HepG2 (cell line): ENCODE data around the gene VIPR1. TPM values are rescaled to one million over a fixed set of nuclear protein-coding genes. Genes with fewer than 3 reads are reported as not detected.

ENCODE experiments used
- ATAC-seq: fragments of 200-7000 bp; cut with Tn5 transposase; 3 replicates; pipeline ENCODE4 v1.9.1; 2020; ENCODE audit warnings: mild to moderate bottlenecking, moderate library complexity
- BruUV-seq: library from RNA; stranded (reverse); fragments of 400-500 nt; replicated peaks from 2 replicates; lab custom pipeline; 2021; lab: Mats Ljungman, UMichigan
- CTCF ChIA-PET: fragments of 300-600 bp; formaldehyde crosslinking; extraction: SDS; loops from one replicate; lab custom pipeline; 2021; ENCODE audit warnings: low total read pairs, inconsistent platforms, low intra/inter-chr PET ratio; lab: Yijun Ruan, JAX
- POLR2A ChIA-PET: fragments of 350-600 bp; sonication (Branson Sonifier 250); formaldehyde crosslinking; loops from one replicate; lab custom pipeline; 2020; ENCODE audit warnings: antibody characterized with exemption, inconsistent platforms; lab: Yijun Ruan, JAX
- DNase-seq: peaks from one replicate; pipeline ENCODE4 v3.0.0-alpha.2; 2015; ENCODE audit warnings: low spot score
- FAIRE-seq: peaks from 3 replicates; lab custom pipeline; 2011; peaks lifted over from hg19 to GRCh38; lab: Jason Lieb, UNC
- H2AFZ ChIP-seq: one replicate; pipeline ENCODE4 v1.6.1; 2011; ENCODE audit warnings: low read length, inconsistent platforms
- H3K27ac ChIP-seq: fragments of 300-600 bp; 3 replicates; pipeline ENCODE4 v1.8.0; 2011; ENCODE audit warnings: mixed run types, mild to moderate bottlenecking, mixed read lengths, low read length, inconsistent platforms; ENCODE audit not compliant: insufficient read depth; ENCODE audit errors: extremely low read length
- H3K27me3 ChIP-seq, 2 experiments: fragments of 200-600 bp in 1 of 2; 2 replicates in 1 of 2; 3 replicates in 1 of 2; pipeline versions ENCODE4 v1.6.0 to v1.8.0; 2011; ENCODE audit warnings: low read length in 2 of 2, mild to moderate bottlenecking in 2 of 2, moderate library complexity in 2 of 2, inconsistent platforms in 1 of 2; ENCODE audit not compliant: insufficient read depth in 2 of 2, control insufficient read depth in 1 of 2
- H3K36me3 ChIP-seq, 2 experiments: fragments of 200-600 bp in 1 of 2; replicated peaks in 1 of 2; 2 replicates in 1 of 2; 3 replicates in 1 of 2; pipeline versions ENCODE4 v1.5.1 to v1.8.0; 2011; ENCODE audit warnings: low read length in 2 of 2, inconsistent platforms in 1 of 2; ENCODE audit not compliant: insufficient read depth in 2 of 2, control insufficient read depth in 1 of 2
- H3K4me1 ChIP-seq: 2 replicates; pipeline ENCODE4 v1.5.1; 2012; ENCODE audit warnings: low read length, inconsistent platforms; ENCODE audit not compliant: insufficient read depth
- H3K4me2 ChIP-seq: 2 replicates; pipeline ENCODE4 v1.6.0; 2011; ENCODE audit warnings: low read depth, low read length, inconsistent platforms
- H3K4me3 ChIP-seq, 3 experiments: fragments of 200-600 bp in 1 of 3; sonication (generic), shearing (Covaris generic) in 1 of 3; replicated peaks in 1 of 3; 2 replicates each; pipeline ENCODE4 v1.5.1; 2011 to 2016; ENCODE audit warnings: low read length in 3 of 3, inconsistent platforms in 2 of 3, low read depth in 2 of 3, mild to moderate bottlenecking in 2 of 3, control low read depth in 1 of 3, mixed read lengths in 1 of 3; ENCODE audit not compliant: insufficient read depth in 1 of 3
- H3K79me2 ChIP-seq: one replicate; pipeline ENCODE4 v1.6.1; 2011; ENCODE audit warnings: low read length, inconsistent platforms; ENCODE audit not compliant: insufficient read depth
- H3K9ac ChIP-seq: 2 replicates; pipeline ENCODE4 v1.6.0; 2011; ENCODE audit warnings: mild to moderate bottlenecking, low read depth, low read length, inconsistent platforms; ENCODE audit not compliant: insufficient read depth
- H3K9me3 ChIP-seq: 2 replicates; pipeline ENCODE4 v1.5.1; 2012; ENCODE audit warnings: mild to moderate bottlenecking, low read length
- H4K20me1 ChIP-seq: 2 replicates; pipeline ENCODE4 v1.6.0; 2011; ENCODE audit warnings: inconsistent platforms, mild to moderate bottlenecking, low read length, moderate library complexity; ENCODE audit not compliant: insufficient read depth
- CHCHD3 ChIP-seq: sonication (generic); formaldehyde crosslinking; IDR thresholded peaks from 2 replicates; pipeline ENCODE4 v1.8.0; 2022; ENCODE audit warnings: mild to moderate bottlenecking, missing genetic modification reagents, moderate library complexity
- HMG20A ChIP-seq: IDR thresholded peaks from 2 replicates; pipeline ENCODE4 v1.6.1; 2016; ENCODE audit warnings: borderline replicate concordance
- HMGXB3 ChIP-seq: sonication (generic); formaldehyde crosslinking; IDR thresholded peaks from 2 replicates; pipeline ENCODE4 v1.4.0; 2020; ENCODE audit warnings: missing genetic modification reagents, borderline replicate concordance
- HOXA3 ChIP-seq: sonication (generic); formaldehyde crosslinking; IDR thresholded peaks from 2 replicates; pipeline ENCODE4 v1.5.0; 2020; ENCODE audit warnings: missing genetic modification reagents
- KDM5A ChIP-seq: fragments of 200-600 bp; sonication (generic); IDR thresholded peaks from 2 replicates; pipeline ENCODE4 v1.7.0; 2018; ENCODE audit warnings: antibody characterized with exemption, mild to moderate bottlenecking, low read length, borderline replicate concordance
- MED13 ChIP-seq: sonication (generic); formaldehyde crosslinking; IDR thresholded peaks from 2 replicates; pipeline ENCODE4 v1.5.0; 2020; ENCODE audit warnings: missing genetic modification reagents
- MLXIP ChIP-seq: sonication (generic); formaldehyde crosslinking; IDR thresholded peaks from 2 replicates; pipeline ENCODE4 v1.9.0; 2021; ENCODE audit warnings: missing genetic modification reagents, borderline replicate concordance
- NFATC3 ChIP-seq: sonication (generic); formaldehyde crosslinking; IDR thresholded peaks from 2 replicates; pipeline ENCODE4 v1.5.1; 2020; ENCODE audit warnings: mild to moderate bottlenecking, missing genetic modification reagents
- NFKBIZ ChIP-seq: IDR thresholded peaks from 2 replicates; pipeline ENCODE4 v1.6.1; 2018; ENCODE audit warnings: missing genetic modification reagents, missing compliant biosample characterization
- THAP11 ChIP-seq: IDR thresholded peaks from 2 replicates; pipeline ENCODE4 v1.6.1; 2016; ENCODE audit warnings: missing biosample characterization, missing genetic modification reagents
- TRAFD1 ChIP-seq: sonication (generic); formaldehyde crosslinking; IDR thresholded peaks from 2 replicates; pipeline ENCODE4 v1.5.1; 2020; ENCODE audit warnings: missing genetic modification reagents, mild to moderate bottlenecking, borderline replicate concordance
- ZNF180 ChIP-seq: sonication (generic); formaldehyde crosslinking; IDR thresholded peaks from 2 replicates; pipeline ENCODE4 v1.4.0; 2020; ENCODE audit warnings: low read depth, missing genetic modification reagents, borderline replicate concordance
- ZNF780A ChIP-seq: sonication (generic); formaldehyde crosslinking; IDR thresholded peaks from 2 replicates; pipeline ENCODE4 v1.8.0; 2022; ENCODE audit warnings: mild to moderate bottlenecking, missing genetic modification reagents, moderate library complexity
- ZNF781 ChIP-seq: sonication (generic); formaldehyde crosslinking; IDR thresholded peaks from 2 replicates; pipeline ENCODE4 v1.5.1; 2020; ENCODE audit warnings: borderline replicate concordance, mild to moderate bottlenecking, missing genetic modification reagents; ENCODE audit errors: not compliant biosample characterization
- ZNF782 ChIP-seq: sonication (generic); formaldehyde crosslinking; IDR thresholded peaks from 2 replicates; pipeline ENCODE4 v1.4.0; 2020; ENCODE audit warnings: missing genetic modification reagents, mild to moderate bottlenecking, borderline replicate concordance
- WGBS: methylation state at CpG from one replicate; pipeline ENCODE4 v1.1.6; 2017; ENCODE audit warnings: low lambda C conversion rate; 5-methylcytosine and 5-hydroxymethylcytosine counted together
- in situ Hi-C: cut with HindIII; loops from 2 replicates; pipeline ENCODE4 v1.10.0; 2017; ENCODE audit warnings: low pct_unique_long_range_greater_than_20kb; ENCODE audit not compliant: extremely low pct_ligation_motif_present
- intact Hi-C: fragments of 100-400 bp; cut with micrococcal nuclease; formaldehyde crosslinking; loops from one replicate; pipeline ENCODE4 v1.10.0; 2022; ENCODE audit not compliant: unreplicated experiment
- polyA plus RNA-seq, 8 experiments: library from polyadenylated mRNA; depleted of rRNA in 3 of 8; stranded (reverse) in 7 of 8; unstranded in 1 of 8; fragments of >200 nt; fragmentation: Illumina TruSeq in 4 of 8; extraction: Trizol in 4 of 8; gene quantifications; 2 replicates each; pipeline versions ENCODE4 v1.2.1 to v1.2.3, GENCODE V29; 2011 to 2016; ENCODE audit warnings: low read depth in 4 of 8, missing spikeins in 1 of 8, mixed read lengths in 1 of 8; ENCODE audit not compliant: insufficient read depth in 1 of 8
- total RNA-seq, 5 experiments: library from RNA; depleted of rRNA; stranded (reverse); fragments of >200 nt; fragmentation: Illumina TruSeq; extraction: Trizol; gene quantifications; 2 replicates each; pipeline ENCODE4 v1.2.3, GENCODE V29; 2016; ENCODE audit warnings: low read depth in 1 of 5

VIPR1 gene
- total and polyA plus RNA-seq, 2 of the 13 experiments (the other 11 are each of a cell fraction or from before 2014, with no cell fraction given): 0.04 to 0.11 TPM

DNA sequence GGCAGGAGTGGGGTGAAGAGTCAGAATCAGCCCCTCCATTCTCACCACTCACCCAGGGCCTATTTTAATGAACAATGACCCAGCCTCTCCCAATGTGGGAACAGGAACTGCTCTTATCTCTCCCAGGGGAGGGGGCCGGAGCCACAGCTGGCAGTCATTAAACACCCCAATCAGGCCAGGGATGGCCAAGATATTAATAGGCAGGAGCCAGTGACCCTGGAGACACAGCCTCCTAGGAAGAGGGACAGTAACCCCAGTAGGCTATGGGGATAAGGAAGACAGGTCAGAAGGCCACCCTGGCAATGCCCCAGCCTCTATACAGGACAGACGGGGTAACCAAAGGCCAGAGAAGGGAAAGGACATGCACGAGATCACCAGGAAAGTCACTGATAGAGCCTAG lies 38.6 kb downstream of the VIPR1 start:
- Histone ChIP-seq H3K27me3 (no peaks in the 10 kb centered on the region), H3K27ac (no peak overlapping the region), H2AFZ (no peak overlapping the region), H3K79me2 (no peaks in the 10 kb centered on the region), H4K20me1 (no peaks in the 10 kb centered on the region), H3K4me3 (no peak overlapping the region), H3K36me3 (no peaks in the 10 kb centered on the region), H3K4me2 (no peak overlapping the region), H3K9me3 (no peaks in the 10 kb centered on the region), H3K4me1 (peaks cover 22% of the 10 kb centered on the region), H3K9ac (no peak overlapping the region)
- ATAC-seq (no peak), FAIRE-seq (no peak), DNase-seq (no peak)
- POLR2A ChIA-PET: no interaction called here
- no peak for TF ChIP-seq ZNF180
- no peak for TF ChIP-seq ZNF780A (CRISPR knock-in tag)
- TF ChIP-seq ZNF781 (CRISPR knock-in tag): no peak
- TF ChIP-seq HMG20A: no peak
- no peak for TF ChIP-seq TRAFD1 (CRISPR knock-in tag)
- TF ChIP-seq KDM5A: no peak
- no peak for TF ChIP-seq HOXA3 (CRISPR knock-in tag)
- TF ChIP-seq HMGXB3 (CRISPR knock-in tag): no peak
- no peak for TF ChIP-seq CHCHD3 (CRISPR knock-in tag)
- no peak for TF ChIP-seq MLXIP (CRISPR knock-in tag)
- TF ChIP-seq THAP11 (CRISPR knock-in tag): no peak
- TF ChIP-seq ZNF782: no peak
- no peak for TF ChIP-seq NFKBIZ (CRISPR knock-in tag)
- no peak for TF ChIP-seq NFATC3 (CRISPR knock-in tag)
- TF ChIP-seq MED13 (CRISPR knock-in tag): no peak
- WGBS: 27% methylated on average over 3 of the region's 3 CpGs
- no TSS peak for BruUV-seq
- intact Hi-C loops (loop anchor here (5.0 kb wide), 1 partner anchor 39 kb away; the partner anchor contains the start of gene VIPR1), in situ Hi-C loops (loop anchor here (10.0 kb wide), 1 partner anchor 96 kb away; no protein-coding TSS in a partner anchor)
- CTCF ChIA-PET: interaction anchor here (2.1 kb wide), 1 partner anchor 311 kb away, joined by 9 read pairs; no protein-coding TSS in a partner anchor
